K562 (cell line): ENCODE measurements around the gene GAL3ST1. TPM values are rescaled to one million over a fixed set of nuclear protein-coding genes. Genes with fewer than 3 reads are reported as not detected.

Experiments
- CTBP1 ChIP-seq: fragments of 450-650 bp; IDR thresholded peaks from 2 replicates; pipeline ENCODE4 v1.6.1; 2016; ENCODE audit warnings: borderline replicate concordance
- ELF2 ChIP-seq: fragments of 250-450 bp; sonication (Bioruptor Pico); IDR thresholded peaks from 2 replicates; pipeline ENCODE4 v1.5.0; 2021; ENCODE audit warnings: mild to moderate bottlenecking
- ETV5 ChIP-seq: sonication (generic); formaldehyde crosslinking; IDR thresholded peaks from 2 replicates; pipeline ENCODE4 v1.4.0; 2020; ENCODE audit warnings: low read depth, mild to moderate bottlenecking, missing genetic modification reagents
- HBP1 ChIP-seq: fragments of 450-650 bp; formaldehyde crosslinking; IDR thresholded peaks from 2 replicates; pipeline ENCODE4 v1.4.0; 2022; ENCODE audit warnings: missing genetic modification characterization
- JUND ChIP-seq, 2 experiments: IDR thresholded peaks; 2 replicates in 1 of 2; 3 replicates in 1 of 2; pipeline ENCODE4 v1.6.1; 2011; ENCODE audit warnings: borderline replicate concordance in 2 of 2, low read depth in 2 of 2, low read length in 2 of 2, improper control_type of control experiment in 1 of 2, missing biosample characterization in 1 of 2, missing genetic modification characterization in 1 of 2, missing genetic modification reagents in 1 of 2
- POLR3G ChIP-seq: IDR thresholded peaks from 2 replicates; pipeline ENCODE4 v1.6.1; 2011; ENCODE audit not compliant: insufficient read length, insufficient replicate concordance; ENCODE audit errors: extremely low read depth
- SRSF1 ChIP-seq: fragments of 200-400 bp; formaldehyde crosslinking; IDR thresholded peaks from 2 replicates; pipeline ENCODE4 v1.6.1; 2017; ENCODE audit warnings: mild to moderate bottlenecking, low read depth, low read length, moderate library complexity
- VEZF1 ChIP-seq: fragments of 200-800 bp; sonication (Bioruptor generic); IDR thresholded peaks from 2 replicates; pipeline ENCODE4 v1.6.1; 2017; ENCODE audit warnings: missing genetic modification characterization, missing compliant biosample characterization
- ZNF280A ChIP-seq: fragments of 450-650 bp; IDR thresholded peaks from 2 replicates; pipeline ENCODE4 v1.6.1; 2018; ENCODE audit warnings: mild to moderate bottlenecking, low read depth; ENCODE audit not compliant: partially characterized antibody
- polyA plus RNA-seq, 8 experiments: library from polyadenylated mRNA; depleted of rRNA in 4 of 8; stranded (reverse) in 5 of 8; unstranded in 3 of 8; fragments of >200 nt; fragmentation: Nextera tagmentation in 2 of 8; fragmentation: Illumina TruSeq in 1 of 8; extraction: Ambion mirVana in 2 of 8; extraction: Trizol in 1 of 8; gene quantifications; 2 replicates each; pipeline versions ENCODE4 v1.2.1 to v1.2.3, GENCODE V29; 2011 to 2014; ENCODE audit warnings: inconsistent platforms in 1 of 8, missing spikeins in 1 of 8
- total RNA-seq, 7 experiments: library from RNA; depleted of rRNA in 6 of 7; stranded (reverse); fragments of >200 nt in 6 of 7; fragmentation: Illumina TruSeq in 2 of 7; extraction: Trizol in 2 of 7; gene quantifications; 2 replicates each; pipeline versions ENCODE4 v1.2.1 to v1.2.3, GENCODE V29; 2011 to 2021; ENCODE audit warnings: low replicate concordance in 1 of 7

The GAL3ST1 gene
- total and polyA plus RNA-seq, 9 of the 15 experiments (the other 6 are each of a cell fraction or from before 2014, with no cell fraction given): 0.03 to 1.9 (median 0.33) TPM; not detected in 1

- no peak for TF ChIP-seq POLR3G
- no peak for TF ChIP-seq JUND (IDR thresholded peaks at IDR 0.05; ENCODE audit: borderline replicate concordance, low read depth, low read length)
- TF ChIP-seq JUND (tag; IDR thresholded peaks at IDR 0.05; ENCODE audit: borderline replicate concordance, low read depth, low read length): no peak
- no peak for TF ChIP-seq SRSF1
- no peak for TF ChIP-seq ZNF280A
- no peak for TF ChIP-seq ELF2
- peak; percentile 26; the same call in 1 of the 2 replicates for TF ChIP-seq CTBP1
- TF ChIP-seq ETV5 (CRISPR knock-in tag): no peak
- no peak for TF ChIP-seq HBP1 (CRISPR knock-in tag)
- peak; percentile 33; the same call in 1 of the 2 replicates for TF ChIP-seq VEZF1 (CRISPR knock-in tag)
These were observed 31.1 kb upstream of the GAL3ST1 start (continued) for GRCh38 chr22:30605449-30606110.
